Neuronal stem cell (in vitro differentiated cells): ENCODE measurements around the gene CEP128.

Experiments used
- DNase-seq: peaks from one replicate; pipeline ENCODE4 v3.0.0-alpha.2; 2013; ENCODE audit warnings: low spot score
- H2AFZ ChIP-seq: one replicate; pipeline ENCODE4 v1.6.1; 2013; ENCODE audit warnings: mild to moderate bottlenecking, low read length, inconsistent platforms
- H2AK5ac ChIP-seq: 2 replicates; pipeline ENCODE4 v1.6.1; 2013; ENCODE audit warnings: low read depth, mild to moderate bottlenecking, inconsistent platforms, low read length, moderate library complexity, mixed read lengths
- H2BK120ac ChIP-seq: 2 replicates; pipeline ENCODE4 v1.6.1; 2013; ENCODE audit warnings: low read depth, mild to moderate bottlenecking, inconsistent platforms, low read length, moderate library complexity, mixed read lengths
- H2BK12ac ChIP-seq: one replicate; pipeline ENCODE4 v1.6.1; 2013; ENCODE audit warnings: low read length, inconsistent platforms
- H2BK15ac ChIP-seq: 2 replicates; pipeline ENCODE4 v1.6.1; 2013; ENCODE audit warnings: mild to moderate bottlenecking, low read length, inconsistent platforms, mixed read lengths
- H2BK5ac ChIP-seq: one replicate; pipeline ENCODE4 v1.6.1; 2013; ENCODE audit warnings: inconsistent platforms, mild to moderate bottlenecking, low read length, moderate library complexity
- H3K14ac ChIP-seq: one replicate; pipeline ENCODE4 v1.6.1; 2013; ENCODE audit warnings: low read length, inconsistent platforms
- H3K18ac ChIP-seq: 2 replicates; pipeline ENCODE4 v1.6.1; 2013; ENCODE audit warnings: low read length, inconsistent platforms
- H3K23ac ChIP-seq: 2 replicates; pipeline ENCODE4 v1.6.1; 2013; ENCODE audit warnings: low read depth, mild to moderate bottlenecking, mixed read lengths, low read length, inconsistent platforms; ENCODE audit not compliant: poor library complexity
- H3K27ac ChIP-seq: replicated peaks from 3 replicates; pipeline ENCODE4 v1.5.1; 2013; ENCODE audit warnings: low read length, inconsistent platforms
- H3K27me3 ChIP-seq, 3 experiments: 2 replicates each; pipeline ENCODE4 v1.6.1; 2013; ENCODE audit warnings: low read length in 3 of 3, mild to moderate bottlenecking in 2 of 3, inconsistent platforms in 1 of 3, low read depth in 1 of 3, mixed read lengths in 1 of 3, moderate library complexity in 1 of 3; ENCODE audit not compliant: control insufficient read depth in 3 of 3, insufficient read depth in 3 of 3
- H3K36me3 ChIP-seq, 2 donors: replicated peaks in 1 of 2; 2 replicates each; pipeline ENCODE4 v1.6.1; 2013; ENCODE audit warnings: low read length in 2 of 2; ENCODE audit not compliant: control insufficient read depth in 2 of 2, insufficient read depth in 2 of 2
- H3K4ac ChIP-seq: 2 replicates; pipeline ENCODE4 v1.6.1; 2013; ENCODE audit warnings: inconsistent platforms, mild to moderate bottlenecking, low read length, moderate library complexity
- H3K4me1 ChIP-seq, 2 donors: 1 replicate in 1 of 2; 2 replicates in 1 of 2; pipeline ENCODE4 v1.6.1; 2013; ENCODE audit warnings: low read length in 2 of 2, low read depth in 1 of 2; ENCODE audit not compliant: control insufficient read depth in 2 of 2, insufficient read depth in 1 of 2
- H3K4me2 ChIP-seq: one replicate; pipeline ENCODE4 v1.6.1; 2013; ENCODE audit warnings: mild to moderate bottlenecking, low read length, inconsistent platforms; ENCODE audit not compliant: insufficient read depth, poor library complexity, severe bottlenecking
- H3K4me3 ChIP-seq, 2 donors: 2 replicates each; pipeline ENCODE4 v1.5.1; 2013; ENCODE audit warnings: low read length in 2 of 2, mild to moderate bottlenecking in 2 of 2, inconsistent platforms in 1 of 2, moderate library complexity in 1 of 2
- H3K79me1 ChIP-seq: one replicate; pipeline ENCODE4 v1.6.1; 2013; ENCODE audit warnings: low read depth, mild to moderate bottlenecking, inconsistent platforms, low read length, moderate library complexity
- H3K9ac ChIP-seq: one replicate; pipeline ENCODE4 v1.6.1; 2013; ENCODE audit warnings: mild to moderate bottlenecking, low read depth, low read length, inconsistent platforms; ENCODE audit not compliant: poor library complexity
- H3K9me3 ChIP-seq, 2 donors: replicated peaks in 1 of 2; 2 replicates each; pipeline versions ENCODE3 to v1.6.1; 2013; ENCODE audit warnings: low read length in 2 of 2, mild to moderate bottlenecking in 2 of 2, inconsistent platforms in 1 of 2, low read depth in 1 of 2, mixed read lengths in 1 of 2, moderate library complexity in 1 of 2; ENCODE audit not compliant: control insufficient read depth in 2 of 2, insufficient read depth in 1 of 2
- H4K8ac ChIP-seq: one replicate; pipeline ENCODE4 v1.6.1; 2013; ENCODE audit warnings: low read depth, mild to moderate bottlenecking, inconsistent platforms, low read length, moderate library complexity
- H4K91ac ChIP-seq: one replicate; pipeline ENCODE4 v1.6.1; 2013; ENCODE audit warnings: low read length, low read depth, mild to moderate bottlenecking, inconsistent platforms; ENCODE audit not compliant: poor library complexity
- WGBS, 2 donors: extraction: QIAGEN DNeasy Blood & Tissue Kit; methylation state at CpG; one replicate each; pipeline ENCODE4 v1.1.7; 2013; ENCODE audit warnings: missing lambda C conversion rate in 2 of 2, mixed read lengths in 1 of 2; ENCODE audit not compliant: insufficient read length in 2 of 2, insufficient replicate concordance in 1 of 2; ENCODE audit errors: extremely low coverage in 2 of 2; 5-methylcytosine and 5-hydroxymethylcytosine counted together

The CEP128 gene

DNA sequence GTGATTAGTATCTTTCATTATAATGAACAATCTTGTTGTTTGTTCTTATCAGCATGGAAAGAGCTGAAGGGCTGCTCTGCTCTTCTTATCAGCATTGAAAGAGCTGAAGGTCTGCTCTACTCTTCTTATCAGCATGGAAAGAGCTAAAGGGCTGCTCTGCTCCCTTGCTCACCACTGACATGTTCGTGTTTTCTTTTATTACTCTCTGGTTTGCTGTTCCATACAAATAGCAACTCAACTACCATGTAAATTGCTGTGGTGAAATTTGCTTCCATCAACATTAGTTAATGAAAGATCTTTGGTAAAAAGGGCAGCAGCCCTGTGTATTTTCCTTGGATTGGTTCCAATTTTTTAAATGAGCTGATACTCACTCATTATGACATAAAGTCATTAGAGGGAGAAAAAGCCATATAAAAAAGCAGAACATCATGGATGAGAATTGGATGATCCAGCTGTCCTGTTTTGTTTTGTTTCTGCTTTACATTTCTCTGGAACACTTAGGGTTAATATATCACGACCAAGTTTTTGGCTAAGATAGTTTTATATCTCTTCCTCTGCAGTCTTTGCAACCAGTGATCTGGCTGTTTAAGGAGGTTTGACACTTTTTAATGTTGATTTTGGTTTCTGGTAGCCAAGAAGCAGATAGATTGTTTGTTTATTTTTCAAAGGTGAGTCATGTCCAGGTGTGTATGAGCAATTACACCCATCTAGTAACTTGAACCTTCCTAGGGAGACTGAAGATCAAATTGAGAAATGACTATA lies 356.6 kb downstream of the CEP128 start:
- no peak overlapping the region for H3K4me2 ChIP-seq
- no peak overlapping the region for H3K14ac ChIP-seq
- H3K23ac ChIP-seq: no peak overlapping the region
- H3K4ac ChIP-seq: no peak overlapping the region
- no peaks in the 10 kb centered on the region for H3K4me1 ChIP-seq
- H2BK12ac ChIP-seq: no peak overlapping the region
- H4K8ac ChIP-seq: no peak overlapping the region
- whole genome bisulfite sequencing, 2 donors: no CpG with 5 or more reads among the region's 2 CpGs
- no peak overlapping the region for H3K9ac ChIP-seq
- H3K79me1 ChIP-seq: no peaks in the 10 kb centered on the region
- H2AFZ ChIP-seq: no peak overlapping the region
- H3K4me3 ChIP-seq: no peak overlapping the region
- no peak for DNase-seq
- no peak overlapping the region for H3K27ac ChIP-seq
- no peaks in the 10 kb centered on the region for H3K36me3 ChIP-seq
- H4K91ac ChIP-seq: no peak overlapping the region
- no peak overlapping the region for H2BK120ac ChIP-seq
- H2BK5ac ChIP-seq: no peak overlapping the region
- H3K9me3 ChIP-seq: no peaks in the 10 kb centered on the region
- H2BK15ac ChIP-seq: no peak overlapping the region
- no peak overlapping the region for H2AK5ac ChIP-seq
- H3K27me3 ChIP-seq: no peaks in the 10 kb centered on the region
- no peak overlapping the region for H3K18ac ChIP-seq

GRCh38 chr14:80577599-80577998 lies 363.9 kb downstream of the CEP128 start:
- Histone ChIP-seq H4K91ac (no peak overlapping the region), H3K36me3 (no peaks in the 10 kb centered on the region), H3K79me1 (no peaks in the 10 kb centered on the region), H2BK12ac (no peak overlapping the region), H3K4me1 (no peaks in the 10 kb centered on the region), H3K9ac (no peak overlapping the region), H3K9me3 (no peaks in the 10 kb centered on the region), H2AK5ac (no peak overlapping the region), H3K14ac (no peak overlapping the region), H3K27me3 (no peaks in the 10 kb centered on the region), H3K4me2 (no peak overlapping the region), H2BK5ac (no peak overlapping the region), H2AFZ (no peak overlapping the region), H2BK120ac (no peak overlapping the region), H3K4me3 (no peak overlapping the region), H3K27ac (no peak overlapping the region), H3K4ac (no peak overlapping the region), H4K8ac (no peak overlapping the region), H2BK15ac (no peak overlapping the region), H3K18ac (no peak overlapping the region), H3K23ac (no peak overlapping the region)
- no peak for DNase-seq
- no CpG with 5 or more reads among the region's 4 CpGs for WGBS, 2 donors

DNA sequence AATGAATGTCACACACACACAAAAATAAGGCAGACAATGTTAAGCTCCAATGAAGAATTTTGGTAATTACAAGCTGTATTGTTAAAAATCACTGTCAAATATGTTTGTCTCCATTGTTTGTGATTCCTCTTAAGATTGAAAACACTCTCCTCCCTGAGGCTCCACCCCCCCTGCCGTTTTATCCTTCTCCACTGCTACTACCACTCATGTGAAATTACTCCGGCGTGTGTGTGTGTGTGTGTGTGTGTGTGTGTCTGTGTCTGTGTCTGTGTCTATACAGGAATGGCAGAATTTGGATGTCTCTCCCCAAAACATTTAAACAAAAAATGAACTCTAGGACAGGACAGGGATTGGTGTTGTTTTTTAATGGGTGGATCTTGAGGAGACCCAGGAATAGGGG lies 365.1 kb downstream of the CEP128 start:
- no peaks in the 10 kb centered on the region for H3K79me1 ChIP-seq
- H2BK12ac ChIP-seq: no peak overlapping the region
- no peak overlapping the region for H3K18ac ChIP-seq
- no peak overlapping the region for H2AFZ ChIP-seq
- H4K8ac ChIP-seq: no peak overlapping the region
- no peak overlapping the region for H2BK5ac ChIP-seq
- no peak overlapping the region for H3K27ac ChIP-seq
- no peak overlapping the region for H3K4me3 ChIP-seq
- no peak overlapping the region for H3K9ac ChIP-seq
- DNase-seq: no peak
- no peaks in the 10 kb centered on the region for H3K36me3 ChIP-seq
- H3K4me2 ChIP-seq: no peak overlapping the region
- H3K4ac ChIP-seq: no peak overlapping the region
- H3K23ac ChIP-seq: no peak overlapping the region
- H2BK15ac ChIP-seq: no peak overlapping the region
- H3K14ac ChIP-seq: no peak overlapping the region
- H3K9me3 ChIP-seq: no peaks in the 10 kb centered on the region
- no peak overlapping the region for H2AK5ac ChIP-seq
- no peak overlapping the region for H4K91ac ChIP-seq
- H2BK120ac ChIP-seq: no peak overlapping the region
- no peaks in the 10 kb centered on the region for H3K27me3 ChIP-seq
- no peaks in the 10 kb centered on the region for H3K4me1 ChIP-seq
- no CpG with 5 or more reads among the region's 3 CpGs for WGBS, 2 donors

DNA sequence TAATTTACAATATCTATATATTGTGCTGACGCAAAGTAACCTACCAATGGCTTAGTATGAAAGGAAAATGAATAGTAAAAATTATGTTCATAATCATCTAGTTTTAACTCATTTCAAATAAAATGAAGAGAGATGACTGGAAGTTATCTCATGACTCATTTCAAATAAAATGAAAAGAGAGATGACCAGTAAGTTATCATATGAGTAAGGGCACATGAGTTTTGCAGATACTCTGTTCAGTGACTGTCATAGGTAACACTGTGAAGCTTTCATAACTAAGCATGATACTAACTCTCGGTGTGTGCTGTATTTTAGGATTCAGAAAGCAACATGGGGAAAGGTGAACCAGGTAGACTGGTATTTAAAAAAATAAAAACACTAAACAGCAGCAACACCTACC lies 365.8 kb downstream of the CEP128 start:
- Histone ChIP-seq H3K27ac (no peak overlapping the region), H2BK5ac (no peak overlapping the region)
- no CpG with 5 or more reads among the region's 2 CpGs for whole genome bisulfite sequencing, 2 donors

More for the DNA sequence above, 365.8 kb downstream of the CEP128 start:
- Histone ChIP-seq H2AFZ (no peak overlapping the region), H3K79me1 (no peaks in the 10 kb centered on the region), H3K36me3 (no peaks in the 10 kb centered on the region), H3K27me3 (no peaks in the 10 kb centered on the region), H3K4me2 (no peak overlapping the region), H3K9ac (no peak overlapping the region), H2BK15ac (no peak overlapping the region), H3K14ac (no peak overlapping the region), H4K91ac (no peak overlapping the region), H2AK5ac (no peak overlapping the region), H3K18ac (no peak overlapping the region), H4K8ac (no peak overlapping the region), H3K4ac (no peak overlapping the region), H2BK12ac (no peak overlapping the region), H2BK120ac (no peak overlapping the region), H3K23ac (no peak overlapping the region), H3K4me3 (no peak overlapping the region), H3K9me3 (no peaks in the 10 kb centered on the region), H3K4me1 (no peaks in the 10 kb centered on the region)
- DNase-seq: no peak
